ENCODE results near the gene MGAT3. TPM values are rescaled to one million over a fixed set of nuclear protein-coding genes. Genes with fewer than 3 reads are reported as not detected.

MGAT3 gene
- total and polyA plus RNA-seq, 9 of the 15 experiments (the other 6 are each of a cell fraction or from before 2014, with no cell fraction given), result 0.10 to 11.5 (median 4.6) TPM

GRCh38 chr22:39492186-39492585 is 35.4 kb downstream of the MGAT3 start (continued):
- TF ChIP-seq HNRNPK (IDR thresholded peaks at IDR 0.05; ENCODE audit: low read depth, low read length, poor library complexity, severe bottlenecking) (no peak), NR2C2 (CRISPR knock-in tag; IDR thresholded peaks at IDR 0.05) (no peak), NR2C2 (tag; IDR thresholded peaks at IDR 0.05) (no peak), RCOR1 (IDR thresholded peaks at IDR 0.05; ENCODE audit: borderline replicate concordance in 1 of 2, low read depth in 2 of 2, low read length in 2 of 2) (no peak), ERF (CRISPR knock-in tag; IDR thresholded peaks at IDR 0.05) (no peak)

- no peak overlapping the region for H2AFZ ChIP-seq (ENCODE audit: low read depth, low read length)
- no peak for ATAC-seq
- intact Hi-C loops (cut with micrococcal nuclease), result no loop called here
- no peaks in the 10 kb centered on the region for H3K9me3 ChIP-seq (replicated peaks; ENCODE audit: control insufficient read depth, insufficient read depth, low read depth, low read length)
- no peaks in the 10 kb centered on the region for H3K36me3 ChIP-seq (ENCODE audit: control insufficient read depth, insufficient read depth, low read length)
- peaks cover 27 to 28% of the 10 kb centered on the region in 2 experiments for H3K4me1 ChIP-seq (replicated peaks in 1 of 2; ENCODE audit: control insufficient read depth in 2 of 2, insufficient read depth in 2 of 2, low read length in 2 of 2)
- no peaks in the 10 kb centered on the region for H3K27me3 ChIP-seq (ENCODE audit: control insufficient read depth in 2 of 2, insufficient read depth in 2 of 2, low read length in 2 of 2)
- no peak overlapping the region for H3K27ac ChIP-seq (ENCODE audit: extremely low read depth, low read depth, low read length)
- FAIRE-seq, result no peak
- ChIA-PET POLR2A (interaction anchor here (0.7 to 1.0 kb wide), 3 partner anchors 29 to 182 kb away, joined by 3 to 4 read pairs (median 3); no protein-coding TSS in a partner anchor), CTCF (ENCODE audit: low intra/inter-chr PET ratio) (interaction anchor here (0.7 to 2.8 kb wide), 3 partner anchors 21 to 37 kb away, joined by 3 to 18 read pairs (median 8); no protein-coding TSS in a partner anchor)
- H3K4me2 ChIP-seq (ENCODE audit: insufficient read depth, low read length), result no peak overlapping the region
- peaks cover 10% of the 10 kb centered on the region; the same call in 2 of the 3 replicates for H3K79me2 ChIP-seq (ENCODE audit: control insufficient read depth, insufficient read depth, low read length)
- WGBS (ENCODE audit: insufficient coverage, low coverage, missing lambda C conversion rate), result 9% methylated on average over 4 of the region's 4 CpGs
- no peaks in the 10 kb centered on the region for H3K9me1 ChIP-seq (ENCODE audit: control insufficient read depth, insufficient read depth, low read length)
- no peak overlapping the region for H3K9ac ChIP-seq (ENCODE audit: insufficient read depth in 1 of 2, low read depth in 2 of 2, low read length in 2 of 2)
- no peaks in the 10 kb centered on the region for H4K20me1 ChIP-seq (replicated peaks; ENCODE audit: control insufficient read depth, insufficient read depth, low read length)
- in situ Hi-C loops (cut with MboI), result no loop called here
- no peak for DNase-seq (ENCODE audit: extremely low read depth in 1 of 4, low spot score in 3 of 4)
- TF ChIP-seq CREB3 (tag; conservative IDR thresholded peaks at IDR 0.05; ENCODE audit: low read depth), result no peak
- TF ChIP-seq ZNF239 (CRISPR knock-in tag; IDR thresholded peaks at IDR 0.05), result no peak
- no peak for TF ChIP-seq ZBTB11 (CRISPR knock-in tag; IDR thresholded peaks at IDR 0.05)
- TF ChIP-seq MAFK (IDR thresholded peaks at IDR 0.05; ENCODE audit: low read length), result no peak
- no peak for TF ChIP-seq HDAC3 (IDR thresholded peaks at IDR 0.05; ENCODE audit: borderline replicate concordance, partially characterized antibody)
- no peak for TF ChIP-seq CXXC5 (CRISPR knock-in tag; IDR thresholded peaks at IDR 0.05)
- no peak for TF ChIP-seq BMI1 (IDR thresholded peaks at IDR 0.05; ENCODE audit: low read length)
- H3K4me3 ChIP-seq, result no peak overlapping the region
- no TSS peak for BruUV-seq (replicated peaks)
Measured at GRCh38 chr22:39493759-39494158, 36.9 kb downstream of the MGAT3 start.
